Measurements from ENCODE around the gene SLC9B1.

GRCh38 chr4:102981005-102981404 is 38.5 kb downstream of the SLC9B1 start:
- TF ChIP-seq REST (tag by site-specific recombination; IDR thresholded peaks at IDR 0.05): no peak
- no peak for TF ChIP-seq ZNF785 (tag by site-specific recombination; IDR thresholded peaks at IDR 0.05)
- TF ChIP-seq CTCF (tag by site-specific recombination; IDR thresholded peaks at IDR 0.05): no peak
- TF ChIP-seq ZFP3 (tag by site-specific recombination; IDR thresholded peaks at IDR 0.05; ENCODE audit: low read depth): no peak
- no peak for TF ChIP-seq ZNF514 (tag by site-specific recombination; IDR thresholded peaks at IDR 0.05)
- TF ChIP-seq ELK4 (IDR thresholded peaks at IDR 0.05; ENCODE audit: borderline replicate concordance, low read depth, low read length): no peak
- no peak for TF ChIP-seq ZNF416 (tag by site-specific recombination; IDR thresholded peaks at IDR 0.05)
- no peak for TF ChIP-seq ZNF768 (tag by site-specific recombination; IDR thresholded peaks at IDR 0.05)

Measured in HEK293 (cell line).